NCI-H1436 treated with DMSO at 0.1 percent for 48 hours (cell line): ENCODE results near the gene RBM20.
"Not testable (repeated sequence)": the region's sequence is repeated elsewhere in the genome, so short reads cannot be mapped to it uniquely, and the experiment has no call there.

ENCODE experiments used
- DNase-seq: peaks from one replicate; lab custom pipeline; 2025; lab: John Stamatoyannopoulos, UW

Gene RBM20

GRCh38 chr10:110679486-110680272, 35.5 kb downstream of the RBM20 start:
- DNase-seq = no peak

- DNase-seq = no peak
Observed at GRCh38 chr10:110680273-110681020, 36.3 kb downstream of the RBM20 start.

- no peak for DNase-seq
Observed at GRCh38 chr10:110681023-110681681, 37.0 kb downstream of the RBM20 start.

GRCh38 chr10:110682348-110682747, 38.2 kb downstream of the RBM20 start:
- no peak for DNase-seq

GRCh38 chr10:110684800-110685446, 40.8 kb downstream of the RBM20 start:
- DNase-seq = no peak

- no peak for DNase-seq
Observed at GRCh38 chr10:110686047-110686446, 41.9 kb downstream of the RBM20 start.

DNA sequence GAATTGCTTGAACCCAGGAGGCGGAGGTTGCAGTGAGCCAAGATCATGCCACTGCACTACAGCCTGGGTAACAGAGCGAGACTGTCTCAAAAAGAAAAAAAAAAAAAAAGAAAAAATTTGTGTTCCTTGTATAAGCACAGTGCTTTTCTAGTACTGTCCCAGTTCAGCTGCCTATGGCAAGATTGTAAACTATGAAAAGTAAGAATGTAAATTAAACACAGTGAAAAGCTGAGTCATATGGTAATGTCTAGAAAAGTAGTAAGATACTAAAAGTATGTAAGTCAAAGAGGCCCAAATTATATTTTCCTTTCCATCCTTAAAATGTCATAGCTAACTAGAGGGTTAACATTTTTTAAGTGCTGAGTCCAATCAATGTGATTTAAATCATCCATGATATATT, 42.8 kb downstream of the RBM20 start:
- DNase-seq = no peak

- DNase-seq = no peak
Observed at GRCh38 chr10:110687400-110687799, 43.3 kb downstream of the RBM20 start.

DNA sequence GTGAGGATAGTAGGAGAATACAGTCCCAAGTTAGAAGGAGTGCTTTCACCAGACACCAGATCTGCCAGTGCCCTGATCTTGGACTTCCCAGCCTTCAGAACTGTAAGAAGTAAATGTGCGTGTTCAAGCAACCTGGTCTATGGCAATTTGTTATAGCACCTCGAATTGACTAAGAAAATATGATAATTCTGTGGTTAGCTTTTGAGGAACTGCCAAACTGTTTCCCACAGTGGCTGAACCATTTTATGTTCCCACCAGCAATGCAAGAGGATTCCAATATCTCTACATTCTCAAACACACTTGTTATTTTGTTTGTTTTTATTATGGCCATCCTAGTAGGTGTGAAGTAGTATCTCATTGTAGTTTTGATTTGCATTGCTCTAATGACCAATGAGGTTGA, 47.0 kb downstream of the RBM20 start:
- DNase-seq = no peak

- no peak for DNase-seq
Observed at GRCh38 chr10:110694263-110694662, 50.1 kb downstream of the RBM20 start.

DNA sequence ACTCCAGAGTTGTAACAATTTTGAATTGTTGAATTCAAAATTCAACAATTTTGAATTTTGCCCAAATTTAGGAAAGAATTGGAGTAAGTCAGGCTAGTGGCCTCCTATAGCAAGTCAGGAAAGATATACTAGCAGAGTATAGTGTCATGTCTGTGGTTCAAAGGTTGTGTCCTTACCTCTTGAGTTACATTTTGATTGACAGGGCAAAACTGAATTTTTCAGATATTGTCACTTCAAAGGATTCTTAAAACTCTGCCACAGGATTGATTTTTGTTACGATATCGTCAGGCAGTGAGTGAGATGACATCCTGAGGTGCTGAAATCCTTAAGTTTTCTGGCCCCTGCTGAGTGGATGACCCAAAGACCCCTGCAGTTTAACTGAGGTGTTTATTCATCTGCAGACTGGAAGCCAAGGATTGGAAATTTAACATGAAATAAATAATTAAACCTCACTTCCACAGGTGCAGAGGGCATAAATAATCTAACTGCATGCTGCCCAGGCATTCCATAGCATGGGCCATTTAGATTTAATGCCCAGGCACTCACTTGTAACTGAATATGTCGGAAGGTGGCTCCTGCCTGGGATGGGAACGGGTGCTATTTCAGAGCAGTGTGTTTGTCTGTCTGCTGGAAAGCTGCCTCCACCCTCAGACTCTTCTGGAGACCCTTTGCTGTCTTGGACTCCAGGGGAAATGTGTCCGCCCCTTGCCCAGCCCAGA, 50.8 kb downstream of the RBM20 start:
- DNase-seq = no peak

DNA sequence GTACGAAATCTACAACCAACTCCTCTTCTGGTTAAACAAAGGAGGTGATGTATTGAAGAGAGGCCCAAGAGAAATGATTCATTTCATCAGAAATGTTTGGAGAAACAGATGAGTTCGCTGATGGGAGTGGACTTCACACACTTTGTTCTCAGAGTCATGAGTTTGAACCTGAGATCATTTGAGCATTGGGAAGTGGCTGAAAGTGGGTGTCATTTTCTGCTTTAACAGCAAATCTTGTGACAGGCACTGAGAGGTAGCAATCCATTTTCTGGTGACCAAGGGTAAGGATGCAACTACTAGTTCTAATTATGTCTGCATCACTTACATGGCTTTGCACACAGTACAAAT, 51.4 kb downstream of the RBM20 start:
- no peak for DNase-seq

DNA sequence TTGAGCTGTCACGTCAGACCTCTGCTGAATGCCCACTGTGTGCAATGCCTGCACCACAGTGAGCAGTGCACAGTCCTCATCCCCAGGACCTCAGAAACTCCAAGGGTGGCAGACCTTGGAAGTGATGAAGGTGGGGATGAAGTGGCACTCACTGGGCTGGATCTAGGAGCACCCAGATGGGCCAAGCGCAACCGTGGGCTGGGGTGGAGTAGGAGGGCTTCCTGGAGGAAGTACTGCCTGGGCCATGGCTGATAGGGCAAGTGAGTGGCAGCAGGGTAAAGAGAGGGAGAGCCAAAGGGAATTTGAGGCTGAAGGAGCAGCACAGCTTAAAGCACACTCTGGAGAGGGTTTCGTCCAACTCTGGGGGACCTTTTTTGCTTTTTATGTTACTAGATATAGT, 52.3 kb downstream of the RBM20 start:
- DNase-seq = no peak

DNA sequence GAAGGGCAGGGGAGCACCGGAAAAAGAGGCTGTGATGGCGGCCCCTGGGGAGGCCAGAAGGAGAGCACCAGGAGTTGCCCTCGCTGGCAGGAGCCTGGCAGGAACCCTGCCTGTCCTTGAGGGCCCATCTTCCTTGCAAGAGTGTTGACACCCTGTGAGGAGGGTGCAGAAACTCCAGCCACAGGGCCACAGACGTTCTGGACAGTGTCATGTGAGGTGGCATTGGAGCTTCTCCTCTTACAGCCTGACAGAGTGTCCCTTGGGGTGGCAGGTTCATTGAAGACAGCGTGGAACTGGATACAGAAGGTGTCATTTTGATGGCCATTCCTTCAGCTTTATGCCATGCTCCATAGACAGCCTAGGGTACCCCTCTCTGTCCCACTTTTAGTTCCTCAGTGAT, 54.2 kb downstream of the RBM20 start:
- DNase-seq = no peak

DNA sequence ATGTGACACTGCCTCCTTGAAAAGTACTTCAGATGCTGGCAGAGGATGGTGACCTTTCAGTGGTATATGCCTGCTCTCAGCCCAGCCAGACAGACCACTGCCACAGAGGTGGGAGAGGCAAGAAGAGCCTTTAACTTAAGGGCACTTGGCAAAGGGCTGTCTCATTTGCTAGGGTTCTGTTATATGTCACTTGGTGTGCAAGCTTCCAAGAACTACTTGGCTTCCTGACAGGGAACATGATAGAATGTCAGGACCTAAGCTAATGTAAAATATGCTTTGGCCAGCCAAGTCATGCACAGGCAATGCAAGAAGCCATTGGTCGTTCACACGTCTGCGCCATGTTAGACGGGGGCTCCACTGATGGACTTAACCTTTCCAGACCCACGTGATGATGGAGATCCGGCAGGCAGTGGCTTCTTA, 54.7 kb downstream of the RBM20 start:
- no peak for DNase-seq

- no peak for DNase-seq
Observed at GRCh38 chr10:110699859-110700468, 55.8 kb downstream of the RBM20 start.

DNA sequence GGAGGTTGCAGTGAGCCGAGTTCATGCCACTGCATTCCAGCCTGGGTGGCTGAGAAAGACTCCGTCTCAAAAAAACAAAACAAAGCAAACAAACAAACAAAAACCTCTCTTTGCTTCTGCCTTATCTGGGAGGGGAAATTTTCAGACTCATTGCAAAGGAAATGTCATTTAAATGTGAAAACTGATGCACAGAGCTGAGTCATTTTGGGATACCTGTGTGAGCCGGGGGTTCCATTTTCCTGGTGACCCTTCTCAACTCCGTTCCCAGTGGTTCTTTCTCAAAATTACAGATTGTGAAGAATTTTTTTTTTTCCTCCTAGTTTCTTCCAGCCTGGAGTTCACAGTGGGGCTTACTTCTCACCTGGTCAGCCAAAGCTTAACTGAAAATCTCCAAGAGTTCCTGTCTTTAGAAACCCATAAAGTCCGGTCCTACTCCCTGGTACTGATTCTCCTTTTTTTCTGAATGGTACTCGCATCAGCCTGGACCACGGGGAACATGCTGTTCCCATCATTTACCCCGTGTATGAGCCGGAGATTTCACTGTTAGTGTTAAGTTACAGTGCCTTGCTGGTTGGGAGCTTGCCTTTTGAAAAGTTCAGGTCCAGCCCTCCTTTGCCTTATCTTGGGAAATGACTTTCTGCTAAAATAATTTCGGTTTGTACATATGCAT, 56.9 kb downstream of the RBM20 start:
- no peak for DNase-seq

- DNase-seq = no peak
Observed at GRCh38 chr10:110701617-110701971, 57.5 kb downstream of the RBM20 start.

GRCh38 chr10:110704070-110704469, 59.9 kb downstream of the RBM20 start:
- no peak for DNase-seq

DNA sequence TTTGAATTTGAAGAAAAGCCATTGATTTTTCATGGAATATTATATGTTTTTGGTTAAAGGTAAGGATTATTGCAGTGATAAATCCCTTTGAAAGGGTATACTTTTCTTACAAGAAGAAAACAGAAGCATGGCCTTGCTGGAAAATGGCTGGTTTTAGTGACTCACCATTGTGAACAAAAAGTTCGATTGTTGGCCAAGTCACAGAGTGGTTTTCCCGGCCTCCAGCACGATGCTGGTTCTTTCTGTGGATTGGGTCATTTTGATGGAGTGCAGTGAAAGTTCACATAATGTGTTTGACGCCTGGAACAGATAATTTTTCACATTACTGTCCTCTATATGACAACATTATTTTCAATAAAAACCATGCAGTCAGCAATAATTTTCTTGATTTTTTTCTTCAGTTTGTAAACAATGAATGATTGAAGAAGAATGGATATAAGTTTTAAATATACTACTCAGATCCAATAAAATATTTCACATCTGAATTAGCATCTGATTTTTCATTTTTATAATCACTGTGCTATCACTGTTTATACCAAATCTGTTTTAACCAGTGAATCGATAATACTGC, 60.9 kb downstream of the RBM20 start:
- DNase-seq = no peak

DNA sequence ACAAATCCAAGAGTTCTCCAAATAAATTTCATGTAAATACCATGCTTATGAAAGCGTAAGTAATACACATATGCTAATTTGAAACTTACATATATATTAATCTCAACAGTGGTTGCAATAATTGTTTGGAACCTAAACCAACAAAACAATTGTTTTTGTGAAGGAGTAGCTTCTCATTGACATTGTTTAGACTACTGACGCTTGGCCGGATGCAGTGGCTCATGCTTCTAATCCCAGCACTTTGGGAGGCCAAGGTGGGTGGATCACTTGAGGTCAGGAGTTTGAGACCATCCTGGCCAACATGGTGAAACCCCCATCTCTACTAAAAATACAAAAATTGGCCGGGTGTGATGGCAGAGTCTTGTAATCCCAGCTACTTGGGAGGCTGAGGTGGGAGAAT, 61.5 kb downstream of the RBM20 start:
- not testable (repeated sequence) for DNase-seq
